Astrocyte of the spinal cord (primary cell): ENCODE measurements around the gene COG5.

Source experiments
- DNase-seq: peaks from one replicate; pipeline ENCODE4 v3.0.0; 2011; ENCODE audit warnings: low read depth, low spot score
- H3K4me3 ChIP-seq: 2 replicates; pipeline ENCODE4 v1.5.1; 2011; ENCODE audit warnings: low read depth, mild to moderate bottlenecking, low read length, moderate library complexity
- in situ Hi-C: cut with HindIII; loops from 2 replicates; pipeline ENCODE4 v1.10.0; 2017; ENCODE audit warnings: low sequenced_read_pairs
- TF ChIP-seq, protein P1 (sequence below): IDR thresholded peaks from 2 replicates; pipeline ENCODE4 v1.5.1; 2012; ENCODE audit warnings: low read depth, mild to moderate bottlenecking, low read length, inconsistent platforms

The COG5 gene

DNA sequence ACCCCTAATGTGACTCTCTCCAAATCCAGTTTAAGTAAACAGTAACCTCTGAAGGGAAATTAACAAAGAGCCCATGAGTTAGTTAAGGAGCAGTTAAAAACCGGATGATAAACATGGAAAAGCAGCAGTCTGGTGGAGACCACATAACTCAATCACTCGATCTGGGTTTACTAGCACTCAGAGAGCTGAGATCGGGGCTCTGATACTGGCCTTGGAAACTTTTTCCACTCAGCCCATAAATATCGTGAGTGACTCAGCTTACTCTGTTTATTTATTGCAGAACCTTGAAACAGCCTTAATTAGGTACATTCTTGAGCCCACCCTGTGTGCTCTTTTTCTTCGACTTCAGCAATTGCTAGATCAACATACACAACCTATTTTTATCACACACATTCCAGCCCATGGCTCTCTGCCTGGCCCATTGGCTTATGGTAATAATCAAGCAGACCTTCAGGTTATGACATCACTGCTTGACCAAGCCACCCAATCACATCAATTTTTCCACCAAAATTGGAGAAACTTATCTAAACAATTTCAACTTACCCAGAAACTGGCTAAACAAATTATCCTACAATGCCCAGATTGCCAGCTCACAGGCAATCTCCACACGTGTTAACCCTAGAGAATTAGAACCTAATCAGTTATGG lies 176.0 kb downstream of the COG5 start:
- TF ChIP-seq, protein P1, sequence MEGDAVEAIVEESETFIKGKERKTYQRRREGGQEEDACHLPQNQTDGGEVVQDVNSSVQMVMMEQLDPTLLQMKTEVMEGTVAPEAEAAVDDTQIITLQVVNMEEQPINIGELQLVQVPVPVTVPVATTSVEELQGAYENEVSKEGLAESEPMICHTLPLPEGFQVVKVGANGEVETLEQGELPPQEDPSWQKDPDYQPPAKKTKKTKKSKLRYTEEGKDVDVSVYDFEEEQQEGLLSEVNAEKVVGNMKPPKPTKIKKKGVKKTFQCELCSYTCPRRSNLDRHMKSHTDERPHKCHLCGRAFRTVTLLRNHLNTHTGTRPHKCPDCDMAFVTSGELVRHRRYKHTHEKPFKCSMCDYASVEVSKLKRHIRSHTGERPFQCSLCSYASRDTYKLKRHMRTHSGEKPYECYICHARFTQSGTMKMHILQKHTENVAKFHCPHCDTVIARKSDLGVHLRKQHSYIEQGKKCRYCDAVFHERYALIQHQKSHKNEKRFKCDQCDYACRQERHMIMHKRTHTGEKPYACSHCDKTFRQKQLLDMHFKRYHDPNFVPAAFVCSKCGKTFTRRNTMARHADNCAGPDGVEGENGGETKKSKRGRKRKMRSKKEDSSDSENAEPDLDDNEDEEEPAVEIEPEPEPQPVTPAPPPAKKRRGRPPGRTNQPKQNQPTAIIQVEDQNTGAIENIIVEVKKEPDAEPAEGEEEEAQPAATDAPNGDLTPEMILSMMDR = no peak
- H3K4me3 ChIP-seq = no peak overlapping the region
- in situ Hi-C loops = no loop called here
- peak; percentile 83 for DNase-seq

DNA sequence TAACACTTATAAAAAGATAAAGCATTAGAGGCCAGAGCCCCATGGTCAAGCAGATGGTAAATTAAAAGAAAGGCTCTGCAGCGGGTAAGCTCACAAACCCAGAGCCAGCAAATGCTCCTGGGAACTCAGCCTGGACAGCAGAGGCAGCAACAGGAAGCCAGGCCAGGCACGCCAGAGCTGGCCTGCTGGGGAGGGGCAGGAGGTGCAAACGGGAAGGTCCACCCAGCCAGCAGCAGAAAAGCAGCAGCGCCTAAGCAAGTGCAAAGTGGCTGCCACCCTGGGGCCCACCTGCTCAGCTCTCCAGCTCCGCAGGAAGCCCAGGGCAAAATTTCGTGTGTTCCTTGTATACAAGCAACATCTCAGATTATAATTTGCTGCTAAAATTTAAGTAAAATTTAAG lies 176.6 kb downstream of the COG5 start:
- DNase-seq = peak; percentile 50
- TF ChIP-seq, protein P1 = no peak
- in situ Hi-C loops = no loop called here
- H3K4me3 ChIP-seq = no peak overlapping the region

DNA sequence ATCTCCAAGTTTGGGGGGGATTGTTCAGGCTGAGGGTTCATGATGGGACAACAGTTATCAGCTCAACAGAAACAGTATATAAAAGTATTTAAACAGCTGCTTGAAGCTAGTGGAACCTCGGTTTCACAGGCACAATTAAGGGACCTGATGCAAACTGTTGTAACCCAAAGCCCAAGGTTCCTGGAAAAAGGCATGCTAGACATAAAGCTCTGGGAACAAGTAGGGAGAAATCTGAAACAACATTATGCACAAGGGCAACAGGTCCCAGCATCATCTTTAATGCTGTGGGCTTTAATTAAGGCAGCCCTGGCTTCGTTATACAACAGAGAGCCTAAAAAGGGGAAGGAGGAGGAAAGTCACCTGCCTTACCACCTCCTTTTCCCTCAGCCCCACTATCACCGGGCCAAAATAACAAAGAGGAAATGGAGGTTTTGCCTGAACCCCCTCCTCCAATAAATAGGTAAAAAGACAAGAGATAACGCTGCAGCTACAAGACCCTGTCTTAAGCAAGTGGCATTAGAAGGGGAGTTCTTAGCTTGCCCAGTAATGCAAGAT lies 177.1 kb downstream of the COG5 start:
- in situ Hi-C loops = no loop called here
- H3K4me3 ChIP-seq = no peak overlapping the region
- no peak for DNase-seq
- TF ChIP-seq, protein P1 = no peak

DNA sequence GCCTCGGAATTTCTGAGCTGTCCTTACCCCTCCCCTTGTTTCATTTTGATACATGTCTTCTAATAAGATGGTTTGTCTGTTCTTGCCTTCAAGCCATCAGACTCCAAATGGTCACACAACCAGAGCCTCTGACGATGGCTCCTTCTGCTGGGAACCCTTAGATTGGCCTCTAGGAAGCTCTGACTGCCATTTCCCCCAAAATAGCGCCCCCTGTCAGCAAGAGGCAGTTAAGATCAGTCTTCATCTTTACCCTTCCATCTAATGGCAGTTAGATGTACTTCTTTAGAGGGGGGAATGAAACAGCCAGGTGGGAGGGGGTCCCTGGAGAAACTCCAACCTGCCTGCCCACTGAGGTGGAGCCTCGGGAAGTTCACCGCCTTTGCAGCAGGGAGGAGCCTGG lies 179.7 kb downstream of the COG5 start:
- in situ Hi-C loops = no loop called here
- H3K4me3 ChIP-seq = no peak overlapping the region
- no peak for DNase-seq
- TF ChIP-seq, protein P1 = peak; percentile 3

DNA sequence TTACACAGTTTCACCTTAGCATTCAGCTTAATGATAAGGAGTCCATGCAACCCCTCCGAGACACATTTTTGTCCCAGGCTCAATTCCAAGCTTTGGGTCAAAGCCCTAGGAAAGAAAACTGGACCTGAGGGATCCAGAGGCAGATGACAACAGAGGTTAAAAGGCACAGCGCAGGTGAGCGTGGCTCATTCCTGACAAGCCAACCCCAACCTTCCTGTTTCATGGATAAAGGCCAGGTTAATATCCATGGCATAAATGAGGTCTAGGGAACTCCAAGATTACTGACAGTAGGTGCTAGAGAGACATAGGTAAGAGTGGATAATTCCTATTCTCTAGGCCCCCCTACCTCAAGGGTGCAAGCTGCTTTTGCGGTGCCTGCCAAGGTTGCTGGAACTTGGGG lies 180.5 kb downstream of the COG5 start:
- H3K4me3 ChIP-seq = no peak overlapping the region
- in situ Hi-C loops = no loop called here
- no peak for DNase-seq
- TF ChIP-seq, protein P1 = no peak

DNA sequence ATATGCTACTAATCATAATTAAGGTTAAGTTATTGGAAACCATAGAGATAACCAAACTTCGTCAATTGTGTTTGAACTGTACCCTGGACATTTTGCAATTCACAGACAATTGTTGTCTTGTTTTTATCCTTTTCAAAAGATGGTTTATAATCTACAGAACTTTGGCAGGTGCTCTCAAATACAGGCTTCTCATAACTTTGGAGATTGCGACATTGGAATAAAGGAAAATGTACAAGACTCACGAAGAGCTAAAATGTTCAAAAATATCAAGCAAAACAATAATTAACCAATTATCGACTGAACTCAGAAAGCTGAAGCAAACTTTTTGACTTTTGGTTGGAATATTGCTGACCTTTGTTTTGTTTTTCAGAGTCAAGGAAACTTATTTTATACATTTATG lies 182.3 kb downstream of the COG5 start:
- in situ Hi-C loops = no loop called here
- TF ChIP-seq, protein P1 = no peak
- no peak overlapping the region for H3K4me3 ChIP-seq
- no peak for DNase-seq
